HCT116 (cell line): ENCODE results near the gene GRM4.

Source experiments
- ATF3 ChIP-seq: IDR thresholded peaks from 2 replicates; pipeline ENCODE4 v1.6.1; 2012
- CTCF ChIP-seq, 3 experiments: fragments of 200-600 bp in 1 of 3; sonication (generic) in 1 of 3; IDR thresholded peaks in 2 of 3; conservative IDR thresholded peaks in 1 of 3; 2 replicates each; pipeline ENCODE4 v1.5.1; 2012 to 2017; ENCODE audit warnings: low read depth in 2 of 3, low read length in 2 of 3, antibody characterized with exemption in 1 of 3, borderline replicate concordance in 1 of 3, control low read depth in 1 of 3, mild to moderate bottlenecking in 1 of 3, mixed read lengths in 1 of 3, mixed run types in 1 of 3, moderate library complexity in 1 of 3; ENCODE audit not compliant: insufficient read depth in 1 of 3
- EZH2 ChIP-seq: fragments of 200-600 bp; sonication (generic); IDR thresholded peaks from 2 replicates; pipeline ENCODE4 v1.6.1; 2017; ENCODE audit warnings: antibody characterized with exemption, mixed run types
- MAX ChIP-seq: IDR thresholded peaks from 2 replicates; pipeline ENCODE4 v1.6.1; 2012
- POLR2A ChIP-seq: IDR thresholded peaks from 2 replicates; pipeline ENCODE4 v1.7.0; 2011; ENCODE audit warnings: borderline replicate concordance; ENCODE audit not compliant: insufficient read depth, insufficient read length; ENCODE audit errors: extremely low read depth
- REST ChIP-seq: IDR thresholded peaks from 2 replicates; pipeline ENCODE4 v1.6.1; 2012; ENCODE audit warnings: low read depth

- TF ChIP-seq EZH2 (no peak), REST (no peak), CTCF (IDR thresholded peaks at IDR 0.05 in 2 of 3, conservative IDR thresholded peaks at IDR 0.05 in 1 of 3; ENCODE audit: borderline replicate concordance in 1 of 3, insufficient read depth in 1 of 3, low read depth in 2 of 3, low read length in 2 of 3) (no peak), POLR2A (no peak), ATF3 (no peak), MAX (no peak)
Measured at GRCh38 chr6:34098045-34098936, 47.6 kb downstream of the GRM4 start.
